SK-N-SH treated with all-trans-retinoic acid at 6 μM for 48 hours (cell line): ENCODE measurements around the gene RAB25.
"Not testable (repeated sequence)": the region's sequence is repeated elsewhere in the genome, so short reads cannot be mapped to it uniquely, and the experiment has no call there.

Experiments
- ATAC-seq: fragments of 200-7000 bp; cut with Tn5 transposase; 3 replicates; pipeline ENCODE4 v1.9.1; 2020; ENCODE audit warnings: mild to moderate bottlenecking, moderate library complexity
- ARNTL ChIP-seq: fragments of 450-650 bp; formaldehyde crosslinking; IDR thresholded peaks from 2 replicates; pipeline ENCODE4 v1.5.0; 2020; ENCODE audit warnings: low read depth, mild to moderate bottlenecking, moderate library complexity, borderline replicate concordance
- CREB5 ChIP-seq: fragments of 250-450 bp; sonication (Bioruptor Pico); IDR thresholded peaks from 2 replicates; pipeline ENCODE4 v1.5.1; 2020; ENCODE audit warnings: low read depth, mild to moderate bottlenecking, moderate library complexity
- CSDC2 ChIP-seq: fragments of 250-450 bp; sonication (Bioruptor Pico); IDR thresholded peaks from 2 replicates; pipeline ENCODE4 v1.5.0; 2020; ENCODE audit warnings: mild to moderate bottlenecking, moderate library complexity
- CSRNP3 ChIP-seq: fragments of 250-450 bp; sonication (Bioruptor Pico); IDR thresholded peaks from 2 replicates; pipeline ENCODE4 v1.5.1; 2021; ENCODE audit warnings: mild to moderate bottlenecking, moderate library complexity
- ESRRG ChIP-seq: fragments of 250-450 bp; sonication (Bioruptor Pico); IDR thresholded peaks from 2 replicates; pipeline ENCODE4 v1.6.1; 2021; ENCODE audit warnings: mild to moderate bottlenecking
- ISL1 ChIP-seq: fragments of 250-450 bp; sonication (Bioruptor Pico); IDR thresholded peaks from 2 replicates; pipeline ENCODE4 v2.1.2; 2022; ENCODE audit warnings: mild to moderate bottlenecking, moderate library complexity
- OSR1 ChIP-seq: fragments of 250-450 bp; sonication (Bioruptor Pico); IDR thresholded peaks from 2 replicates; pipeline ENCODE4 v1.8.0; 2022; ENCODE audit warnings: moderate library complexity, mild to moderate bottlenecking, inconsistent platforms
- PATZ1 ChIP-seq: fragments of 250-450 bp; sonication (Bioruptor Pico); IDR thresholded peaks from 2 replicates; pipeline ENCODE4 v1.8.0; 2020; ENCODE audit warnings: mild to moderate bottlenecking, moderate library complexity, borderline replicate concordance
- POU6F1 ChIP-seq: fragments of 250-450 bp; sonication (Bioruptor Pico); IDR thresholded peaks from 2 replicates; pipeline ENCODE4 v1.8.0; 2021; ENCODE audit warnings: low read depth, mild to moderate bottlenecking, moderate library complexity, borderline replicate concordance
- SNAI2 ChIP-seq: fragments of 250-450 bp; sonication (Bioruptor Pico); IDR thresholded peaks from 2 replicates; pipeline ENCODE4 v1.5.0; 2020; ENCODE audit warnings: mild to moderate bottlenecking, moderate library complexity
- TOX ChIP-seq: fragments of 250-450 bp; sonication (Bioruptor Pico); IDR thresholded peaks from 2 replicates; pipeline ENCODE4 v1.8.0; 2021; ENCODE audit warnings: mild to moderate bottlenecking, moderate library complexity, borderline replicate concordance
- TSHZ2 ChIP-seq: fragments of 250-450 bp; sonication (Bioruptor Pico); IDR thresholded peaks from 2 replicates; pipeline ENCODE4 v1.5.0; 2020; ENCODE audit warnings: mild to moderate bottlenecking, moderate library complexity
- ZC3H10 ChIP-seq: fragments of 250-450 bp; sonication (Bioruptor Pico); IDR thresholded peaks from 2 replicates; pipeline ENCODE4 v1.5.1; 2021; ENCODE audit warnings: mild to moderate bottlenecking, moderate library complexity
- ZFP3 ChIP-seq: fragments of 250-450 bp; sonication (Bioruptor Pico); IDR thresholded peaks from 2 replicates; pipeline ENCODE4 v1.5.0; 2020; ENCODE audit warnings: mild to moderate bottlenecking, moderate library complexity
- ZFP30 ChIP-seq: fragments of 450-650 bp; formaldehyde crosslinking; IDR thresholded peaks from 2 replicates; pipeline ENCODE4 v1.5.0; 2022; ENCODE audit warnings: mild to moderate bottlenecking, moderate library complexity
- ZNF70 ChIP-seq: fragments of 450-650 bp; formaldehyde crosslinking; IDR thresholded peaks from 2 replicates; pipeline ENCODE4 v1.5.0; 2020; ENCODE audit warnings: mild to moderate bottlenecking, moderate library complexity
- ZNF8 ChIP-seq: fragments of 450-650 bp; formaldehyde crosslinking; IDR thresholded peaks from 2 replicates; pipeline ENCODE4 v1.5.0; 2020; ENCODE audit warnings: mild to moderate bottlenecking, moderate library complexity

RAB25 gene

GRCh38 chr1:156069490-156070455 lies 8.8 kb downstream of the RAB25 start (continued):
- no peak for TF ChIP-seq POU6F1 (CRISPR knock-in tag)
- no peak for TF ChIP-seq ARNTL

GRCh38 chr1:156070548-156070947 lies 9.6 kb downstream of the RAB25 start:
- TF ChIP-seq ARNTL (no peak), ISL1 (no peak), ZC3H10 (no peak), CREB5 (no peak), ZNF70 (CRISPR knock-in tag) (no peak), ZNF8 (CRISPR knock-in tag) (no peak), TOX (CRISPR knock-in tag) (no peak), TSHZ2 (CRISPR knock-in tag) (no peak), PATZ1 (CRISPR knock-in tag) (no peak), POU6F1 (CRISPR knock-in tag) (no peak)
- TF ChIP-seq, all 23 proteins: peak for 0
- ATAC-seq = peak; percentile 4; the same call in 1 of the 3 replicates

- ATAC-seq = not testable (repeated sequence)
Measured at GRCh38 chr1:156071332-156071816, 10.4 kb downstream of the RAB25 start.

- no peak for ATAC-seq
- no peak for TF ChIP-seq ZFP3 (CRISPR knock-in tag)
- no peak for TF ChIP-seq ESRRG
- TF ChIP-seq ZC3H10 = no peak
- no peak for TF ChIP-seq ZNF70 (CRISPR knock-in tag)
- no peak for TF ChIP-seq CREB5
- TF ChIP-seq ISL1 = no peak
- no peak for TF ChIP-seq CSDC2 (CRISPR knock-in tag)
- TF ChIP-seq ZFP30 (CRISPR knock-in tag) = no peak
- no peak for TF ChIP-seq PATZ1 (CRISPR knock-in tag)
- TF ChIP-seq OSR1 = no peak
- TF ChIP-seq ZNF8 (CRISPR knock-in tag) = no peak
- no peak for TF ChIP-seq SNAI2
- no peak for TF ChIP-seq CSRNP3
Measured at GRCh38 chr1:156072251-156072650, 11.3 kb downstream of the RAB25 start.
